Effector CD4-positive, alpha-beta T cell (primary cell): ENCODE measurements around the gene RCE1.

Experiments
- DNase-seq: peaks from one replicate; pipeline ENCODE4 v3.0.0-alpha.2; 2020

The RCE1 gene

DNA sequence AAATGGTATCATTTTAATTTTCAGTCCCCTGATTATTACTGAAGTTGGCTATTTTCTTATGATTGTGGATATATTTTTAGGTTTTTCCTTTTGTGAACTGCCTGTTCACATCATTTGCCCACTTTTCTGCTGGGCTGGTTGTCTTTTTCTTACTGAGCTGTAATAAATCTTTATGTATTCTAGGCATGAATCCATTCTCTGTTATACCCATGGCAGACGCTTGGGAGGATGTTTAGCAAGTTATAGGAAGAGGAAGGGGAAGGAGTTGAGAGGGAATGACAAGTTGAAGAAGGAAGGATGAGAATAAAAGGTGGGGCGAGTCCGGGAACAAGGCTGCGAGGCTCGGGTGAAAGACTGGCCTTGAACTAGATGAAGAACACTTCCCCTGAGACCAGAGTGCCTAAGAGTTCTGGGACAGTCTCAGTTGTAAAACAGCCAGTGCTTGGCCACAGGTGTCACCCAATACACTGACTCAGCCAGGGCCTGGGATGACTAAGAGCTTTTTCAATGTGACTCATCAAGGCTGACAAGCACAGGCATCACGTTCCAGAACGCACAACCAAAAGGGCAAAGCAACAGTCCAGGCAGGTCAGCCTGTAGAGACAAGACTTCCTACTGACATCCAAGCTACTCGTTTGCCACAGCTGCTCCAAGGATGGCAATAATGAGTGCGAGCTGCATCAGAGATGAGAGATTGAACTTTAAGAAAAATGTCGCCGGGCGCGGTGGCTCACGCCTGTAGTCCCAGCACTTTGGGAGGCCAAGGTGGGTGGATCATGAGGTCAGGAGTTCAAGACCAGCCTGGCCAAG, 48.8 kb downstream of the RCE1 start:
- DNase-seq: no peak

DNA sequence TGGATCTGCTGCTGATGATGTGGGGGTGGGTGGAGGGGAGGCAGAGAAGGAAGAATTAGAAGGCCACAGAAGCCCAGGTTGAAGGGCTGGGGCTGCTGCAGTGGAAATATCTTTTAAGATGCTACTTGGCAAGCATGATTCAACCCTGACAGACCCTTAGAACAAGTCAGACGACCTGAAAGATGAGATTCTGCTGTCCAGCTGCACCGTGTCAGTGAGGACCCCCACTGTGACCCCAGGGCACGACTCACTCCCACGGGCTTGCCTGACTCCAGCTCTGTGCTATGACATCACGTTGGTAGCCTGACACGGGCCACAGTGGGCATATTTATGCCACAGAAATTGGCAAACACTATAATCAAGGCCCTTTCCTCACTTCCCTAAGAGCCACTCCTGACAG, 49.7 kb downstream of the RCE1 start:
- no peak for DNase-seq

DNA sequence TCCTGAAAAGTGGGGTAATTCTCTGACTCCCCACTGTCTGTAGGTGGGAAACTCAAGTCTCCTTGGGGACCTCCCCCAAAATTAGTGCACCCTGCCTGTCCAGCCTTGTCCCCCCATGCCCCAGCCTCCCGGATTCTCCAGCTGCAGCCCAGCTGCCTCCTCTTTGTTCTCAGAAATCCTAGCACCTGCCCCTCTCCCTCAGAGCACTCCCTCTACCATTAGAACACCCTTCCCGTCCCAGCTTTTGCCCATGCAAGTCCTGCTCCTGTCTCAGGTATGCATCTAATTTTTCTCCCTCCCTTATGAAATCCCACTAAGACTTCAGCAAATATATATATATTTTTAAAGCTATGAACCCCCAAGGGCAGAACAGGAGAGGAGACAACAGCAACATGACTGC, 50.9 kb downstream of the RCE1 start:
- DNase-seq: no peak
